ENCODE data around the gene KDM2A. TPM values are rescaled to one million over a fixed set of nuclear protein-coding genes. Genes with fewer than 3 reads are reported as not detected.

Gene KDM2A
- total RNA-seq, 3 donors from 2014 or later, result 47.0 to 64.1 (median 61.9) TPM

GRCh38 chr11:67268081-67268961 lies 149.3 kb downstream of the KDM2A start:
- peak overlapping the region; percentile 94 to 99 (median 96) for H3K4me3 ChIP-seq
- no peaks in the 10 kb centered on the region for H3K27me3 ChIP-seq
- peak overlapping the region; percentile 86 to 92 for H3K27ac ChIP-seq
- no peaks in the 10 kb centered on the region for H3K36me3 ChIP-seq
- H3K9me3 ChIP-seq, result no peaks in the 10 kb centered on the region
- peaks cover 29 to 55% of the 10 kb centered on the region in 2 donors for H3K4me1 ChIP-seq
- DNase-seq (ENCODE audit: low spot score in 2 of 2), result no peak
- intact Hi-C loops (cut with DNase I; ENCODE audit: low total_unique reads), result loop anchor here (2.0 kb wide), 1 partner anchor 56 kb away; no protein-coding TSS in a partner anchor
- TF ChIP-seq POLR2AphosphoS5 (IDR thresholded peaks at IDR 0.05) (no peak), CTCF (IDR thresholded peaks at IDR 0.05) (no peak), POLR2A (IDR thresholded peaks at IDR 0.05) (no peak)

- no peak for DNase-seq (ENCODE audit: low spot score in 2 of 2)
- Histone ChIP-seq H3K27me3 (no peaks in the 10 kb centered on the region), H3K4me1 (peaks cover 34 to 58% of the 10 kb centered on the region in 2 donors), H3K9me3 (no peaks in the 10 kb centered on the region), H3K4me3 (peak overlapping the region; percentile 5 to 99 (median 7)), H3K27ac (peak overlapping the region; percentile 74 to 92), H3K36me3 (no peaks in the 10 kb centered on the region)
- TF ChIP-seq POLR2A (IDR thresholded peaks at IDR 0.05), result no peak
- TF ChIP-seq POLR2AphosphoS5 (IDR thresholded peaks at IDR 0.05), result no peak
- no peak for TF ChIP-seq CTCF (IDR thresholded peaks at IDR 0.05)
- intact Hi-C loops (cut with DNase I; ENCODE audit: low total_unique reads), result loop anchor here (2.0 kb wide), 1 partner anchor 56 kb away; no protein-coding TSS in a partner anchor
These were observed 149.9 kb downstream of the KDM2A start for GRCh38 chr11:67268962-67269268.

- H3K4me1 ChIP-seq, result peaks cover 34 to 58% of the 10 kb centered on the region in 2 donors
- TF ChIP-seq POLR2AphosphoS5 (IDR thresholded peaks at IDR 0.05) (no peak), CTCF (IDR thresholded peaks at IDR 0.05) (no peak), POLR2A (IDR thresholded peaks at IDR 0.05) (no peak)
- peak overlapping the region; percentile 74 to 92 for H3K27ac ChIP-seq
- no peaks in the 10 kb centered on the region for H3K36me3 ChIP-seq
- no peaks in the 10 kb centered on the region for H3K9me3 ChIP-seq
- peak overlapping the region; percentile 12 to 99 (median 21) for H3K4me3 ChIP-seq
- H3K27me3 ChIP-seq, result no peaks in the 10 kb centered on the region
- intact Hi-C loops (cut with DNase I; ENCODE audit: low total_unique reads), result loop anchor here (2.0 kb wide), 1 partner anchor 55 kb away; no protein-coding TSS in a partner anchor
- DNase-seq (ENCODE audit: low spot score in 2 of 2), result no peak
These were observed 150.6 kb downstream of the KDM2A start for GRCh38 chr11:67269401-67270255.

GRCh38 chr11:67270256-67271204 lies 151.5 kb downstream of the KDM2A start:
- intact Hi-C loops (cut with DNase I; ENCODE audit: low total_unique reads), result no loop called here
- Histone ChIP-seq H3K4me1 (peaks cover 38 to 61% of the 10 kb centered on the region in 2 donors), H3K27ac (peak overlapping the region; percentile 74 to 92), H3K9me3 (no peaks in the 10 kb centered on the region), H3K27me3 (no peaks in the 10 kb centered on the region), H3K36me3 (no peaks in the 10 kb centered on the region), H3K4me3 (peak overlapping the region; percentile 12 to 99 (median 21))
- TF ChIP-seq POLR2AphosphoS5 (IDR thresholded peaks at IDR 0.05), result no peak
- TF ChIP-seq CTCF (IDR thresholded peaks at IDR 0.05), result no peak
- TF ChIP-seq POLR2A (IDR thresholded peaks at IDR 0.05), result no peak
- DNase-seq (ENCODE audit: low spot score in 2 of 2), result peak in 1 of 2 donors; percentile 42
